Sigmoid colon (tissue), 4 donors: ENCODE data around the gene PIK3R5.

Source experiments
- CTCF ChIP-seq, 4 experiments: fragments of 450-650 bp in 3 of 4; fragments of 200-600 bp in 1 of 4; IDR thresholded peaks; one replicate each; pipeline ENCODE4 v1.5.1; 2016 to 2019; ENCODE audit warnings: antibody characterized with exemption in 4 of 4, mild to moderate bottlenecking in 3 of 4, moderate library complexity in 2 of 4
- EP300 ChIP-seq, 4 donors: sonication (generic); formaldehyde crosslinking; IDR thresholded peaks; one replicate each; pipeline ENCODE4 v1.6.1; 2017; ENCODE audit warnings: antibody characterized with exemption in 4 of 4
- POLR2A ChIP-seq, 2 donors: fragments of 450-650 bp; IDR thresholded peaks; one replicate each; pipeline ENCODE4 v1.6.1; 2016; ENCODE audit warnings: antibody characterized with exemption in 2 of 2, mild to moderate bottlenecking in 2 of 2, moderate library complexity in 2 of 2
- POLR2AphosphoS5 ChIP-seq, 4 donors: sonication (generic); formaldehyde crosslinking; IDR thresholded peaks; one replicate each; pipeline ENCODE4 v1.6.1; 2017; ENCODE audit warnings: antibody characterized with exemption in 4 of 4

GRCh38 chr17:8909586-8910270 lies 55.8 kb downstream of the PIK3R5 start:
- no peak for TF ChIP-seq CTCF (IDR thresholded peaks at IDR 0.05)
- no peak for TF ChIP-seq POLR2A (IDR thresholded peaks at IDR 0.05)
- TF ChIP-seq POLR2AphosphoS5 (IDR thresholded peaks at IDR 0.05), result no peak
- no peak for TF ChIP-seq EP300 (IDR thresholded peaks at IDR 0.05)
